HG03103 (cell line): ENCODE data around the gene MGST2.
A peak's percentile ranks its signal among the peaks of the same experiment; 100 is the strongest.

Source experiments
- ATAC-seq: cut with Tn5 transposase; IDR thresholded peaks from one replicate; pipeline ENCODE4 v1.9.1; 2021; ENCODE audit warnings: low read depth; ENCODE audit not compliant: unreplicated experiment

Gene MGST2

DNA sequence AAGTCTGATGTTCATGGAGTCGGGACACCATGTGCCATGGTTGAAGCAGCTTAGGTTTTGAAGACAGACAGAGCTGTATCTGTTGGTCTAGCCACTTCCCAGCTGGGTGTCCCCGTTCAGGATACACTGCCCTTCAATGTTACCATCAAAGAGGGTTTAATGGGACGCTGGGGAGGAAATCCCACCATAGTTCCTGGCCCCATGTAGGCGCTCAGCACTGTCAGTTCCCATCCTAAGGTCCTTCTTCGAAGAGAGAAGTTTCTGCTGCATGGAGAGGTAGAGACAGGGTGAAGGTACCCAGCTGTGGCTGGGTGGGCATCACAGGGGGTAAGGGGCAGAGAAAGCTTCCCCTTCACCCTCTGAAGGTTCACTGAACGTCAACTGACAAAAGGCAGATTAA is 3.7 kb downstream of the MGST2 start:
- no peak for ATAC-seq

DNA sequence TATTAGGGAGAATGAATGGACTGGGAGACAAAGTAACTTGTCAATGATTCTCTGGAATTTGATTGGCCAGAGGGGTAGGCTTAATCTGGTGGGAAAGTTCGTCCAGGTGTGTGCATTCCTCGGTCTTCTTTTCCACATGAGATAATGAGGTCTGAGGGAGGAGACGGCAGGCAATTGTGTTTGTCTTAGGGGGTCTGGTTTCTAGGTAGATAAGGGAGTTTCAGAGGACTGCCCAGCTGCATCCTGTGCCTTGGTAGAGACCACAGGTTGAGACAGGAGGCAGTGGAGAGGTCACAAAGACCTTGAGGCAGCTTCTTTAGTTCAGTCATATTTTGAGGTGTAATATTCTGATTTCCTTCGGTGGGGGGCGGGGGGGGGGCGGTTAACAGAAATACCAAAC is 4.3 kb downstream of the MGST2 start:
- no peak for ATAC-seq

DNA sequence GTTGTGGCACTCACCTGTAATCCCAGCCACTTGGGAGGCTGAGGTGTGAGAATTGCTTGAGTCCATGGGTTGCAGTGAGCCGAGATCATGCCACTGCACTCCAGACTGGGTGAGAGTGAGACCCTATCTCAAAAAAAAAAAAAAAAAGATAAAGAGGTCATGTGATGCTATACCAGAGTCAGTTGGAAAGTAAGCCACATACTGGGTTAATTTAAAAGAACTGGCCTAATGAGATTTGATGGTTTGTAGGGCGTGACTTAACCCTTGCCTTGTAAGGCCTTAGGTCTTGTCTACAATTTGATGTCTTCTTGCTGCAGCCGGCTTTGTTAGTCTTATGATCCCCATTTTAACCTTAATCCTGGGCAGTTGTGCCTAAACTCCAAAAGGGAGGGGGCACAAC is 5.2 kb downstream of the MGST2 start:
- ATAC-seq = no peak

DNA sequence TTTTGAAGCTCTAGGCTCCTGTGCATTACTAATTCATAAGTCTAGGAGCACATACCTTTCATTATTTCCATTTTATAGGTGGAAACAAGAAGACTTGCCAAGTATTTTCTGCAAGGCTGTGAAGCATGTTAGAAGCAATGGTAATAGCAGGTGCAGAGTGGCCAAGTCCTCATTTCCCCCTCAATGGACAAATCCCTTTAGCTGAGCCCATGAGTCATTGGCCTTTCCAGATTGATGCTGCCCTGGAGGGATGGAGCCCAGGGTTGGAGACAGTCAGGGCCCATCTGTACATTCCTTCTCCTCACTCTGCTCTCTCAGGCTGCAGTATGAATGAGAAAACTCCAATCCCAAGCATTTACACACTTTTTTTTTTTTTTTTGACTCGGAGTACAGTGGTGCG is 6.6 kb downstream of the MGST2 start:
- no peak for ATAC-seq

DNA sequence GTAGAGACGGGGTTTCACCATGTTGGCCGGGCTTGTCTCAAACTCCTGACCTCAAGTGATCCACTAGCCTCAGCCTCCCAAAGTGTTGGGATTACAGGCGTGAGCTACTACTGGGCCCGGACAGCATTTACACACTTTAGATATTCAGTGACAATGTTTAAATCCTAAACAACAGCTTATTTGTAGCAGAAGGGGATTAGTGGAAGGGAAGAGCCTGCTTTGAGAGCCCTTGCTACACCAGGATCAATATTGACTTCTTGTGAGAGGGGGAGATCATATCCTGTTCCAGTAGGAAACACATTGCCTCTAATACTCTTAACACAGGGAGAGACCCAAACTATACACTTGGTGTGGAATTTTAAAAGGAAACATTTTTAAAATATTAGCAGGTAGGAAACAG is 7.1 kb downstream of the MGST2 start:
- no peak for ATAC-seq

DNA sequence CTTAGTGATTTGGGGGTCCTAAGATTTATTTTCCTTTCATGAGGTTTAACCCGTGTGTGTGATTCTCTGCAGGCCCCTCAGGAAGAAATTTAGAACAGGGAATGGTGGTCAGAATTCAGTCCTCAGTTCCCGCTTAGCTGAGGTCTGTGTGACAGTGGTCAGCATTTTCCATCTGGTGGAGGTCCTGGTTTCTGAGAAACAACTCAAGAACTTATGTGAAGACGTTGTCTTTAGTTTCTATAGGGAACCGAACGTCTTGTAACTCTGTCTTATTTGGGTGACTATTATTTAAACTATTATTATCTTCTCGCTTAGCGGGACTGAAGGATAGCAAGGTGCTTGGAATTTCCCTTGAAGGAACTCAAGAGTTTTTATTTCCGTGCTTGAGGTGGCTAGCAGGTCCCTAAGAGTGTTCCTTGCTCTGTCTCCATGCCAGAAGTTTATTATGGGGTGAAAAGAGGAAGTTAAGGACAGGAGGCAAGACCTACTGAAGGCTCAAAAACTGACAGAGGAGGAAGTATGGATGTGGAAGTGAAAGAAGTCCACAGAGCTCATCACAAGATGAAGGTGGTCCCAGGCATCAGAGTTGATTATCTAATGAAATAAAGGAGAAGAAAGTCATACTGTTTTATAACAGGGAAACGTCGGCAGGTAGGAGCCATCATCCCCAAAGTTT is 9.4 kb downstream of the MGST2 start:
- peak; percentile 80 for ATAC-seq

DNA sequence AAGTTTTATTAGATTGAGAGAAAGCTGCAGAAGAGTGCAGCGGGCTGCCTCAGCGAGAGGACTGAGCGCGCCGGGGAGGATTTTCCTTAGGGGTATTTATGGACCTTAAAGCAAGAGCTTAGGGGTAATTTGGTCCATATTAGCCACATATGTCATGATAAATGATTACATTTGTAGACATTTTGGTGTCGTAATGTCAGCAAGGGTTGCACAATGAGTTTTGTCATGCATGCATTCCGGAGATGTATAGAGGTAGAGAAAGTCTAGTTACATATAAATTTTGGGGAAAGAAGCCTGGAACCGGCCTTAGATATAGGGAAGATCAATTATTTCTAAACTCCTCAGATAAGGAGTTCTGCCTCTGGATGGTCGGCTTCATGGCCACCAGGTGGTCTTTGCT is 10.0 kb downstream of the MGST2 start:
- ATAC-seq = no peak

DNA sequence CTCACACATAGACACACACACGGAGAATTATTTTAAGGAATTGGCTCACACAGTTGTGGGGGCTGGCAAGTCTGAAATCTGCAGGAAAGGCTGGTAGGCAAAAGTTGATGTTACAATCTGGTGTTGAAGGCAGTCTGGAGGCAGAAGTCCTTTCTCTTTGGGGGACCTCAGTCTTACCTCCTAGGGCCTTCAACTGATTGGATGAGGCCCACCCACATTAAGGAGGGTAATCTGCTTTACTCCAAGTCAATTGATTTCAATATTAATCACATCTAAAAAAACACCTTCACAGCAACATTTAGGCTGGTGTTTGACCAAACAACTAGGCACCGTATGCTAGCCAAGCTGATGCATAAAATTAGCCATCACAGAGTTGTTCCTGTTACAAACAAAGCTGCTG is 10.7 kb downstream of the MGST2 start:
- no peak for ATAC-seq

DNA sequence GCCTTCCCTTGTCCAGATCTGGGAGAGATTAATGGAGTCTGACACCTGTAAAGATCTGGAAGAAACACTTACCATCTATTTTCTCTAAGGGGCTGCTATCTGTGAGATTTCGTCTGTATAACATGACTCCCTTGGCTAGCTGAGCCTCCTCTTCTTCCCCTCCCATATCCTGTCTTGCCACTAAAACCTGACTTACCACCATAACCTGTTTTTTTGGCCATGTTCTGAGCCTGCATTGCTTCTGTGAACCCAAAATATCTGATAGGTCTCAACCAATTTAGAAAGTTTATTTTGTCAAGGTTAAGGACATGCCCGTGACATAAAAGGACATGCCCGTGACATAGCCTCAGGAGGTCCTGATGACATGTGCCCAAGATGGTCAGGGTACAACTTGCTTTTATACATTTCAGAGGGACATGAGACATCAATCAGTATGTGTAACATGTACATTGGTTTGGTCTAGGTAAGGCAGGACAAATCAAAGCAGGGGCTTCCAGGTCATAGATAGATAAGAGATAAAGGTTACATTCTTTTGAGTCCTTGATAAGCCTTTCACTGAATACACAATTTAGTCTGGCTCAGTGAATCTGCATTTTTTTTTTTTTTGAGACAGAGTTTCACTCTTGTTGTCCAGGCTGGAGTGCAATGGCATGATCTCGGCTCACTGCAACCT is 11.4 kb downstream of the MGST2 start:
- ATAC-seq = no peak

DNA sequence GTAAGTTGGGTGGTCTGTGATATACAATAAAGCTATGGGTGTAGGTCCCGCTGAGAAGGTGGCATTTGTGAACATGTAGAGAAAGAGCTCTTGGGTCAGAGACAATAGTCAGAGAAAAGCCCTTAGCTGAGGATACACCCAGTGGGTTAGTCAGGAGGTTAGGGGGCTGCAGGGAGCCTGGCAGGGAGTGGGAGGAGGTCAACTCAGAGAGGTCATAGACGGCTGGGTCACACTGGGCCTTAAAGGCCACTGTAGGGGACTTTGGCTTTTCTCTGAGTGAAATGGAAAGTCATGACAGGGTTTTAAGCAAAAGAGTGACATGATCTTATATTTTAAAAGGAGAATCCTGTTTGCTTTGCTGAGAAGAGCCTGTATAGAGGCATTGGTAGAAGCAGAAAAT is 16.7 kb downstream of the MGST2 start:
- no peak for ATAC-seq

DNA sequence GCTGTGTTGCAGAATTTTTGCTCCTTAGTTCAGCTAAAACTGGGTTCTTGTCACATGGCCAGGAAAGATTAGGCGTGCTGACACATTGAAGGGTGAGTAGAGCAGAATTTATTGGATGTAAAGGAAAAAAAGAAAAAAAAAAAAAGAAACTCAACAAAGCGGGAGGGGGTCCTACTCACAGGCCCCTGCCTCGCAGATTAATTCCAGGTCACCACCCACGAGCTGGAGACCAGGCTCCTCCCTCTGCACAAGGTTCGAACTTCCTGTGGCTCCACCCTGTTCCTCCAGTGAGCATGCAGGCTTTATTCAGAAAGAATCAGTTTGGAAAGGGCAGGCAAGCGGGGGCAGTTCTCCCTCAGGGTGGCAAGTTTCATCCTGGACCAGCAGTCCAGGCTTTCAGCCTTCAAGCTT is 17.1 kb downstream of the MGST2 start:
- ATAC-seq = no peak

DNA sequence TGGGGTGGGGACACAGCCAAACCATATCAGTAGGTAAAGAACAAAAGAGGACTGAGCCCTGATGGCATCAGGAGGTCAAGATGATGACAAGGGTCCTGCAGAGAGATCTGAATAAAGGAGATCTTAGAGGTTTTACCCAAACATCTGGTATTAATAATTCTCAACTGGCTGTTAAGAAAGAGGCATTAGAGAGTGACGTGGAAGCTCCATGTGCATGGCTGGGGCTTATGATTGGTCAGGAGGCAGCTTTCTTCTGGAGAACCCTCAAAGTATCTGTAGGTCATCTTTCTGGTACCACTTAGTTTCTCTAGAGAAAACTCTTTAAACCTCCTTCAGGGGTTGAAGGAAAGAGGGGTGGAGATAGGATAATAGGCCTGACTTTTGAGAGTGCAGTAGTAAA is 18.7 kb downstream of the MGST2 start:
- ATAC-seq = no peak

DNA sequence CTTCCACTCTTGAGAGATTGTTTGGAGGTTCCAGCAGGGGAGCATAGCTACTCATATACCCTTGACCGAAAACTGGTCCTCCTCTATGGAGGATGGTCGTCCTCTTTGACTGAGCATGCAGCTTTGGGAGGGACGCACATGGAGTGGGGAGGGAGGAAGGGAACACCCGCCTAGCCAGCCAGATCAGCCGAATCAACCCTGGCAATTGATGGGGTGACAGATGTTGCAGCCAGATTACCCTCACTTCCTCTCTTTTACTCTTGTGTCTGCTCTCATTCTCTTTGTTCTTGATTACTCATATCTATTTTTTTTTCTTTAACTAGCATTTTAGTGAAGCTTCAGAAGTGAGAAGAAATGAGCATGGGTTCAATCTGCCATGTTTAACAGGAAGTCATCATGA is 19.6 kb downstream of the MGST2 start:
- no peak for ATAC-seq

DNA sequence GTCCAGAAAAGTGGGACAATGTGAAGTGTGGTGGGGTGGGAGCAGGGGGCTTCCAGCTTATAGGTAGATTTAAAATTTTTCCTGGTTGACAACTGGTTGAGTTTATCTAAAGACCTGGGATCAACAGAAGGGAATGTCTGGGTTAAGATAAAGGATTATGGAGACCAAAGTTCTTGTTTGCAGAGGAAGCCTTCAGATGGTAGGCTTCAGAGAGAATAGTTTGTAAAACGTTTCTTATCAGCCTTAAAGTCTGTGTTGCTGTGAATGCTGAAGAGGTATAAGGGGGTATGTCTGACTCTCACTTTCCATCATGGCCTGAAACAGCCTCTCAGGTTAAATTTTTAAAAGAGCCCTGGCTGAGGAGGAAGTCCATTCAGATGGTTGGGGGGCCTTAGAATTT is 20.5 kb downstream of the MGST2 start:
- ATAC-seq = no peak

DNA sequence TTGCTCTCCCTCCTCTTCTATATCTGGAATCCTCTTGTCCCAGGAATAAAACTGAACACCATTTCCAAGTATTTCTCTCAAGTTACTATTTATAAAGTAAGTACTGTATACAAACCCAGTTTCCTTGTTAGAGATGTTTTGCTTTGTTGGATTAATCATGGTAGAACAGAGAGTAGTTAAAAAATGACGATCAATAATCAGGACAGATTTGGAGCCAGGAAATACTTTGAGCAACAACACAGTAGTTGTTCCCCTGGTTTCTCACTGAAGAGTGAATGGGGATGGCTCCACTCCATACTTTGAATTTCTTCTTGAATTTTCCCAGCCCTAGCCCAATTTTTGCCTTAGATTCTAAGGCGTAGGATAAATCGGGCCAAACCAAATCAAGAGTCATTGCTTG is 21.4 kb downstream of the MGST2 start:
- no peak for ATAC-seq

DNA sequence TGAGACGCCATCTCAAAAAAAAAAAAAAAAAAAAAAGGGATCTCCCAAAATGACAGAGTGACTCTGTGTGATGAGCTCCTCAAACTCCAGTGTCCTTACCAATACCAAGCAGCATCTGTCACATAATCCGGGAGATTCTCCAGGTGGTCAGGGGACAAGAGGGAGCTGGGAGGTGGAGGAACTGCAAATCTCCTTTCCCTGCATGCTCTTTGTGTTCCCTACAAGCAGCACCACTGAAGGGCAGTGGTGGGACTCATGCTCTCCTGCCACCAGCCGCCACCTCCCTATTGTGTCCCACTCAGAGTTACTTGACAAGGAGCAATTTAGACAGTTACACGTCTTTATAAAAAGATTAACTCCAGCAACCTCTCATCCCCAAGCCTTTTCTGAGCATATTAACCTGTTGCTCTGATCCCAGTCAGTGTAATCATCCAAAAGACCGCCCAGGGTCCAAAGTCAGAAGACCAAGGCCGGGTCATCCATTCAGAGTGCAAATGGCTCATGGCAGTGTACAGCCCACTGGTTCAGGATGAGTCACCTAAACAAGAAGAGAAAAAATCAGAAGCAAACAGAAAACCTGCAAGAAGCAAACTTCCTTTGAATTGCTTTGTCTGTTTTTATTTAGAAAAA is 23.6 kb downstream of the MGST2 start:
- ATAC-seq = no peak

DNA sequence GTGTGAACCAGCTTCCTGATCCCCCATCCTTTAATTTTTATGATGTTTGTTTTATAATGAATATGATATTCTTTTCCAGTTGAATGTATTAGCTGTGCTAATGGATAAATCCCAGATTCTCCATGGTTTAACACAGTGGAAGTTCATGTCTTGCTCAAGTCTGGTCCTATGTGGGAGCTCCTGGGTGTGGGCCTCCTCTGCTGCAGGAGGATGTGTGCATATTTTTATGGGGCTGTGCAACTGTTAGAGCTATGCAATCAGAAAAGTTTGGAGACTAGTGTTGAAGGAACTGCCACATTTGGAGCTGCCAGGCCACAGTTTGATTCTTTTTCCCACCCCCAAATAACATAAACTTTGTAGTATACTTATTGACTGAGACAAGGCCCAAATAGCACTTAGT is 24.8 kb downstream of the MGST2 start:
- ATAC-seq = no peak

DNA sequence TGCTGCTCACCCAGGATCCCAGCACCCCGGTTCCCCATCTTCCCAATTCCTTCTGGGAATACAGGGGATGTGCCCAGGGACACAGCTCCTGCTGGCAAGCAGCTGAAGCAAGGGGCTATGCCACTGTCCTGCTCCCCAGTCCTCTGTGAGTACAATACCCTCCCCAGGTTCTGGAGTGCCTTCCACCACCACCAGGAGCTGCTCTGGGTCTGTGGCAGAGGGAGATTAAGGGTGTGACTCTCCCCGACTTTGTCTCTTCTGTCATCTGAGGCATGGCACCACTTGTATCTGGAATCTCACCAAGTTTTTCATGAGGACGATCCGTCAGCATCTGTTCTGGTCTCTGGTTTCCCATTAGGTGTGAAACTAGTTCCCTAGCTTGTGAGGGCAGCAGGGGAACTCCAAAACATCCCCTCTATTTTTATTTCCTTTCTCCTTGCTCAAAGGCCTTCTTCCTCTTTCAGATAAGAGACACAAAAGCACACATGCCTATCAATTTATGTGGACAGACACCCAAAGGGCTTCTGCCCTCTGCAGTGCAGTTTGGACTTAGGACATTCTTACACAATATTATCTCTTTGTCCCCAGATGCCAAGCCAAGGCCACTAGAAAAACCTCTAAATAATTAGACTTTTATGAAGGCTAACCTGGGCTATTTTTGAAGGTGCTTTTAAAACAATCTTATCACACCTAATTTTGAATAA is 26.8 kb downstream of the MGST2 start:
- no peak for ATAC-seq

DNA sequence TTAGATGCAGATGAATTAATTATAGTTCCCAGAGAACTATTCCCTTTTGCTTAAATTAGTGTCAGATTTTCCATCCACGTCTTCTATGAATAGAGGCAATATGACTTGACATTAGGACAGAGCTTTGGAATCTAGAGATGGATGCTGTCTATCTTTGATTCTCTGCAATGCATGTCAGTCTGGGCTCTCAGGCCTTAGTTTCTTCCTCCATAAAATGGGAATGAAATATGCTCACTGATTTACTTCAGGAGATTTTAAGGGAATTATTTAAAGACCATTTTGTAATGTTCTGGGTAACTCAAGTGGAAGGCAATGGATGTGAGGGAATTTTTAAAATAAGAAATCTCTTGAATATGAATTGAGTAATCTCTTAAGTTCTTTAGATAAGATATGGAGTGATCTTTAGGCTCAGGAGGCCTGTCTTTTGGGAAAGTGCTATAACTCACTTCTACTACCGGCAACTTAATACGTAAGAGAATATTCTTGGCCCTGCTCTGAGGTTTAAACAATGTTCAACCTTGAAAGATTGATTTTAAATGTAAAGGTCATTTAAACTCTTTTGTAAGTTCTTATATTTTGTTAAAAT is 29.0 kb downstream of the MGST2 start:
- ATAC-seq = no peak

DNA sequence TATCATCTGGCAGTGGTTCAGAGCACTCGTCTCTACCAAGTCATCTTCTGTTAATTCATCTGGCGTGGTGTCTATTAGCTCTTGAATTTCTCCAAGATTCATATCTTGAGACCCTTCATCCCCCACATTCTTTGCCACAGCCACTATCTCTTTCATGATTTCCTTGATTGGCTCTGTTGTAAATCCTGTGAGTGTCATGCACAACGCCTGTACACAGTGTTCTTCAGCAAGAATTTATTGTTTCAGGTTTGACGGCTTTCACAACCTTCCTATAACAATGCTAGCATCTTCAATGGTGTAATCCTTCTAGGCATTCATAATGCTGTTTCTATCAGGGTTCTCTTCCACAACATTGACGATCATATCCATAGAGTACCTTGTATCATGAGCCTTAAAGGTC is 30.9 kb downstream of the MGST2 start:
- ATAC-seq = no peak
